NCI-H510A (cell line): Measurements from ENCODE around the gene SMPD3.
A peak's percentile ranks its signal among the peaks of the same experiment; 100 is the strongest.
"Not testable (repeated sequence)": the region's sequence is repeated elsewhere in the genome, so short reads cannot be mapped to it uniquely, and the experiment has no call there.

Source experiments
- DNase-seq: peaks from one replicate; lab custom pipeline; 2025; lab: John Stamatoyannopoulos, UW

SMPD3 gene

DNA sequence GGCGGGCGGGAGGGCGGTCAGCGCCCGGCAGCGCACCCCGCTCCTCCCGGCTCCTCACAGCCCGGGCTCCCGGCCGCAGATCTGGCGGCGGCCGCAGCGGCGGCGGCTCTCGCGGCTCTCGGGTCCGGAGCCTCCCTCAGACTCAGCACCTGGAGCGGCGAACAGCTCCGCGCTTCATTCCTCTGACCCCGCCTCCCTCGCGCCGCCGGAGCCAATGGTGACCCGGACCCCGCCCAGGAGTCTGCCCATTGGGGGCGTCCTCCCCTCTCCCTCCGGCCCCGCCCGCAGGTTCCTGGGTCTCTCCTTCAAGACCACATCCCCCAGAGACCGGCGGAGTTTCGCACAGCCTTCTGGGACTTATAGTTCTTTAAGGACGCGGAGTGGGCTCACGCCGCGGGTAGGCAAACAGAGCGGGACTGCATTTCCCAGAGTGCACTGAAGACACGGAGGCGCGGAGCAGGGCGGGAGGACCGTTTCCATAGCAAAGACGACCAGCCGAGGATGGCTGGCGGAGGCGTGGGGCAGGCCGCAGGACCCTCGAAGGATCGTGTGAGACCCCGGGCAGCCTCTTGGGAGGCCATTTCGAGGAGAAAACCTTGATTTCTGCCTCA, at the start of gene SMPD3:
TSS of gene SMPD3 (minus strand) at position 149 of the 611 bp plus-strand sequence. CDS start 76,327 bp downstream, outside the sequence.
- peak; percentile 97 for DNase-seq

- no peak for DNase-seq
Measured at GRCh38 chr16:68496689-68497088, 48.4 kb upstream of the SMPD3 start.

DNA sequence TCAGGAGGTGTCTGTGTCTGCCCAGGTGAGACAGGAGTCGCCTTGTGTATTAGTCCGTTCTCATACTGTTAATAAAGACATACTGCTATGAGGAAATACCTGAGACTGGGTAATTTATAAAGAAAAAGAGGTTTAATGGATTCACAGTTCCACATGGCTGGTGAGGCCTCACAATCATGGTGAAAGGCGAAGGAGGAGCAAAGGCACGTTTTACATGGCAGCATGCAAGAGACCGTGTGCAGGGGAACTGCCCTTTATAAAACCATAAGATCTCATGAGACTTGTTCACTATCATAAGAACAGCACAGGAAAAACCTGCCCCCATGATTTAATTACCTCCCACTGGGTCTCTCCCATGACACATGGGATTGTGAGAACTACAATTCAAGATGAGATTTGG, 46.0 kb upstream of the SMPD3 start:
- not testable (repeated sequence) for DNase-seq

DNA sequence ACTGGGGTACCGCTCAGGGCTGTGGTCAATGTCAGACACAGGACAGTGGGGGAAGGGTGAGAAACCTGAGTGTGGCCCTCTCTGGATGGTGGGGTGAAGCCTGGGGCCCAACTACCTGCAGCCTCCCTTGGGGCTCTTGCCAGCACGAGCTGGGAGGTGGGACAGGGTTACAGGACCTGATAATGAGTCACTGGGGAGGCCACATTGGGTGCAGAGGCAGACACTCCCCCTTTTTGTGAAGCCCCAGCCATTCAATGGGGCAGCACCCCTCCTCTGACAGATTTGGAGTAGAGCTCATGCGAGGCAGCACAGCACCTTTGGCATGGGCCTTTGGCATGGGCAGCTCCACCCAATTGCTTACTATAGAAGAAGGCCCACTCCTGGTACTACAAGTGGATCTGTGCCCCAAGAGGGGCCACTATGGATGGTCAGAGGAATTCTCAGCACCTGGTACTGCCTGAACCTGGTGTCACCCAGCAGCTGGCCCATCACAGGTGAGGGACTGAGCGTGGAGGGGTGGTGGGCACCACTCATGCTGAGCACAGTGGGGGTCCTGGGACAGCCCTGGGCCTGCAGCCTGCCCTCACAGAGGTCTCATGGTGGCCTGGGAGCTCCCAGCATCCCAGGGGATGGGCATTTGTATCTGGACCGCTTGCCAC, 45.2 kb upstream of the SMPD3 start:
- DNase-seq = no peak

DNA sequence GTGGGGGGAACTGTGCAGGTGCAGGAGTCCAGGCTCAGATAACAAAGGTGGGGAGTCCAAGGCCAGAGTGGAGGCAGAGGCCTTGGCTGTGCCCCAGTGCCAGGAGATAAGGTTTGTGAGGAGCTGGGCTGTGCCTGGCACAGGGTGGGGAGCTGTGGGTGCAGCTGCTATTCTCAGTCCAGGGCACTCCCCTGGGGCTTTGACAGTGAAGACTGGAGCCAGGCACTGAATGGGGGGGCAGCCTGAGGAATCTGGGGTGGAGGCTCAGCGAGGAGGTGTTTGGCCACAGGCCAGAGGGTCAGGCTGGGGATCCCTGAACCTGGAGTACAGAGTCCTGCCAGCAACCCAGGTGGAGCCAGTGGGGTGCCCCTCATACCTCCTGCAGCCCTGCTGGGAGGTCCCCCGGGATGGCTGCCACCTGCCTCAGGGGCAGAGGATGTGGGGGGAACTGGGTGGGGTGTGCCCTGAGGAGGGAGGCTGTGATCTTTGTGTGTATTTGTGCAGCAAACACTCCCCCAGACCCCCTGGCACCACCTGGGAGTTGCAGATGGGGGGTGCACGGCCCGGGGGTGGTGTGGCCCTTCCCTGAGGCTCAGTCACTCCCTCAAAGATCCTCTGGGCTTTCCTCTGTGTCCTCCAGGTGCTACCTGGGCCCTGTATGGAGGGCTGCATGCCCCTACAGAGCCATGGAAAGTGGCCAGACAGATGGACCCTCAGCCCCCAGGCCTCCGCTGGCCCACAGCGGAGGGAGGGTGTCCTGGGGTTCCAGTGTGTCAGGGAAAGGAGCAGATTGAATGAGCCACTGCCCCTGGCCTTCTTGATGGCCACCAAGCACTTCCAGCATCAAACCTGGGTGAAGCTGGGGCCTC, 44.5 kb upstream of the SMPD3 start:
- DNase-seq = no peak

- no peak for DNase-seq
Measured at GRCh38 chr16:68492151-68492542, 43.8 kb upstream of the SMPD3 start.

DNA sequence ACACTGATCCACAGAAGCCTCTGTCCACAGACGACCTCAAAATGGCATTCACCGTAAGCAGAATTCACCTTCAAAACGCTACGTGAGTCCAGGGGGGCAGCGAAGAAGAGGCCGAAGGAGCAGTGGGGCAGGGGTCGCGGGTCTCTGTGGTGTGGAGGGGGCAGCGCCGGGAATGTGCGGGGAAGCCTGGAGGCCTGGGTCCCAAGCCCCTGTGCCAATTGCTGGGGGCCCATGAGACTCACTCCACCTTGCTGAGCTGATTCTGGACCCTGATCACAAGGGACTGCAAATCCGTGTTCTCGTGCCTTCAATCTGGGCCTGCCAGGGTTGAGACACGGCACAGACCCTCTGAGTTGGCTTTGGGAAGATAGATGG, 43.3 kb upstream of the SMPD3 start:
- DNase-seq = no peak

- DNase-seq = peak; percentile 35
Measured at GRCh38 chr16:68490829-68491575, 42.7 kb upstream of the SMPD3 start.

- no peak for DNase-seq
Measured at GRCh38 chr16:68490358-68490757, 42.0 kb upstream of the SMPD3 start.

- DNase-seq = no peak
Measured at GRCh38 chr16:68488554-68488953, 40.2 kb upstream of the SMPD3 start.

- DNase-seq = no peak
Measured at GRCh38 chr16:68487669-68488068, 39.4 kb upstream of the SMPD3 start.

DNA sequence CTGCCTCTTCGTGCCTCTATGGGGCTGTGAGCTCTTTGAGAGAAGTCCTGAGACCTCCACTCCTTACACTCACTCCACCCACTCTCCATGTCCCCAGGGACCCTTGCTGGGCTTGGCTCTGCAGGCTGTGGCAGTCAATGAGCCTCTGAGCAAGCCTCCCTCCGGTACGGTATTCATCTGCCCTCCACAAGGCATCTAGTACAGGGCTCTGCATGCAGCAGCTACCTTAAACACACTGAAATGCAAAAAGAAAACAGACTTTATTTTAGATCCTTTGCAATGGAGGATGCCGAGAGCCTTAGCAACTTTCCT, 38.9 kb upstream of the SMPD3 start:
- no peak for DNase-seq

- no peak for DNase-seq
Measured at GRCh38 chr16:68486502-68487202, 38.3 kb upstream of the SMPD3 start.

DNA sequence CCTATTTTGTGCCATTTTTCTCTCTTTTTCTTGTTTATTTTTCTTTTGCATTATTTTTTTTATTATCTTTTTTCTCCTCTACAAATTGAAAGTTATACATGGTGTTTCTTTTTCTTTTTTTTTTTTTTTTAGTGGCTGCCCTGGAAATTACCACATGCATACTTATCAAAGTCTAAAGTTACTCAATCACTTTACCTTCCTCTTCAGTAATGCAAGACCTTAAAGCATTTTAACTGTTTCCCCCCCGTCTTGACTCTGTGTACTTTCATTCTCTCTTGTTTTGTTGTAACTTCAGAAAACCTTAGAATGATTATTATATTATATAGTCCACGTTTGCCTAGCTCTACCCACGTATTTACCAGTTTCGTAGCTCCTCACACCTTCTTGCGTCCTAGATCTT, 33.3 kb upstream of the SMPD3 start:
- DNase-seq = no peak

GRCh38 chr16:68480084-68480995, 32.0 kb upstream of the SMPD3 start:
- no peak for DNase-seq

DNA sequence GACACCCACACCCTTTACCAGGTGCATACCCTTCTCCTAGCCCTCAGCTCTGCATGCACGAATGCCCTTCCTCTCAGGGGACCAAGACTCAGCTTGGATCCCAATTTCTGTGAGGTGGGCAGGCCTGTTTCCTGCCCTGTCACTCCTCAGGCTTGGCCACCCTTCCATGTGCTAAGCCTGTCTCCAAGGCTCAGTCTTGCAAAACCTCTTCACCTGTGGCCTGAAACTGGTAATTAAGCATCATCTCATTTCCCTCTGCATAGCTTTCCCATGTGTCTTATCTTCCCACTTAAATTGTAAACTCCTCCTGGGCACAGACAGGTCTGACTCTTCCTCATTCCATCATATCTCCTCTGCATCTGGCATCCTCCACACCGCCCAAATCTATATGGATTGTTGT, 31.0 kb upstream of the SMPD3 start:
- no peak for DNase-seq

DNA sequence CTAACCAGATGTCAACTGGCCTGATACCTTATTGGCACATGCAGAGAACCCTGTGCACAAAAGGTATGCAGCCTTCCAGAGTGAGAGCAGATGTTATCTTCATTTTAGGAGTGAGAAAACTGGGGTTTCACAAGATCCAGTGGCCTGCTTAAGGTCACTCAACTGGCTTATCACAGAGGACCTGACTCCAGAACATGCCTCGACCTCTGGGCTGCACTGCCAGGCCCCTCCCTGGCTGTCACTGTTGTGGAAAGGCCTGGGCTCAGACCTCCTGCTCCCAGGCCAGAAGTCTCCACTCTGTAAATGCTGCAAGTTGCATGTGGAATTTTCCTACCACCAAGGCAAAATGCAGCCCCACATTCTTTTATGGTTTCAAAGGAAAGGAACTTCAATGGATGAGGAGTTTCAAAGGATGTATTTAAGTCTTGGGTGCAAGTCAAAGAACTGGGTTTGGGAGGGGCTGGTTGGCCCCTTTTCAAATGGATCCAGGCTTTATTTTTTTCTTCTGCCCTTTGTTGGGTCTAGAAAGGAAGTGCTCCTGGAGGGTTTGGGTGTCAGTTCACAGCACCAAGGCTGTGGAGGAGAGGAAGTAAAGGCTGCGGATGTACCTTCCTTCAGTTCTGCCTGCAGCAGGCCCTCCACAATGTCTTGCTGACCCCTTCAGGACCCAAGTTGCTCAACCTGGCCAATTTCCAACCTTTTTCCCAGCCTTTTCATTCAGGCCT, 30.4 kb upstream of the SMPD3 start:
- no peak for DNase-seq

GRCh38 chr16:68475071-68475470, 26.8 kb upstream of the SMPD3 start:
- no peak for DNase-seq

GRCh38 chr16:68473358-68474070, 25.2 kb upstream of the SMPD3 start:
- DNase-seq = no peak
